MCF 10A (cell line): ENCODE data around the gene APBA2. TPM values are rescaled to one million over a fixed set of nuclear protein-coding genes. Genes with fewer than 3 reads are reported as not detected.

Experiments
- BruUV-seq: library from RNA; stranded (reverse); fragments of 400-500 nt; replicated peaks from 2 replicates; lab custom pipeline; 2021; lab: Mats Ljungman, UMichigan
- CTCF ChIA-PET: fragments of 300-600 bp; sonication (Branson Sonifier 250); formaldehyde crosslinking; extraction: SDS; loops from one replicate; lab custom pipeline; 2021; ENCODE audit warnings: antibody characterized with exemption, inconsistent platforms; lab: Yijun Ruan, JAX
- POLR2A ChIA-PET: fragments of 300-600, 350-650 bp; sonication (Branson Sonifier 250); formaldehyde crosslinking; extraction: SDS; loops from one replicate; lab custom pipeline; 2020; ENCODE audit warnings: antibody characterized with exemption, inconsistent platforms; lab: Yijun Ruan, JAX
- DNase-seq: peaks from one replicate; pipeline ENCODE4 v3.0.0-alpha.2; 2018; ENCODE audit not compliant: unreplicated experiment
- H3K27ac Mint-ChIP-seq: one replicate; pipeline ENCODE4 v1.8.0; 2022; ENCODE audit warnings: mild to moderate bottlenecking, low read depth, mixed read lengths; ENCODE audit not compliant: unreplicated experiment
- H3K27me3 Mint-ChIP-seq: one replicate; pipeline ENCODE4 v1.8.0; 2022; ENCODE audit warnings: mixed read lengths; ENCODE audit not compliant: insufficient read depth, unreplicated experiment
- H3K36me3 Mint-ChIP-seq: one replicate; pipeline ENCODE4 v1.8.0; 2022; ENCODE audit warnings: mild to moderate bottlenecking, moderate library complexity, mixed read lengths; ENCODE audit not compliant: insufficient read depth, unreplicated experiment
- H3K4me1 Mint-ChIP-seq: one replicate; pipeline ENCODE4 v1.8.0; 2022; ENCODE audit warnings: mixed read lengths; ENCODE audit not compliant: insufficient read depth, unreplicated experiment
- H3K4me3 Mint-ChIP-seq: one replicate; pipeline ENCODE4 v1.8.0; 2022; ENCODE audit warnings: mild to moderate bottlenecking, moderate library complexity, mixed read lengths; ENCODE audit not compliant: unreplicated experiment
- H3K9me3 Mint-ChIP-seq: one replicate; pipeline ENCODE4 v1.8.0; 2022; ENCODE audit warnings: mixed read lengths; ENCODE audit not compliant: unreplicated experiment
- intact Hi-C: fragments of 100-400 bp; cut with micrococcal nuclease; formaldehyde crosslinking; loops from 2 replicates; pipeline ENCODE4 v1.14.1; 2022
- total RNA-seq: library from RNA; stranded (reverse); gene quantifications from 2 replicates; pipeline ENCODE4 v1.2.3, GENCODE V29; 2022
- TF ChIP-seq, protein P1 (sequence below): fragments of 200-600 bp; IDR thresholded peaks from one replicate; pipeline ENCODE4 v1.8.0; 2022; ENCODE audit warnings: antibody characterized with exemption, mild to moderate bottlenecking; ENCODE audit not compliant: unreplicated experiment

The APBA2 gene
- total RNA-seq, 1 experiment from 2014 or later, result not detected

DNA sequence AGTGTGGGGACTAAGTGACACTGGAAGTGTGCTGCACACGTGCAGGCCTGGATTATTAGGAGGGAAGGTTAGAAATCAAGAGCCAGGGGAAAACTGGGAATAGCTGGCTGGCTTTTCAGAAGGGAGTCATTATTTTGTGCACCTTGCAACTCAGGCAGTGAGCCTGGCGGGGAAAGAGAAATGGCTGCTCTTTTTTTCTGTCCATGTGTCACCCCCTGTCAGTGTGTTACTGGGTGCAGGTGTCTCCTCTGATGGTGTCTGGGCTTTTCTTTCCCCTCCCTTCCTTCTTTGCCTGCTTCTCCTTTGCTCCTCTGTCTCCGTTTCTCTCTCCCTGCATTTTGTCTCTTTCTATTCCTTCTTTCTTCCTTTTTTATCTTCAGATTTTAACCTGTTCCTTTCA lies 130.7 kb downstream of the APBA2 start:
- POLR2A ChIA-PET, result no interaction called here
- CTCF ChIA-PET, result interaction anchor here (0.6 to 0.7 kb wide), 2 partner anchors 27 to 89 kb away, joined by 3 read pairs; no protein-coding TSS in a partner anchor
- intact Hi-C loops, result no loop called here
- Mint-ChIP-seq H3K9me3 (no peaks in the 10 kb centered on the region), H3K4me3 (no peak overlapping the region), H3K27me3 (no peaks in the 10 kb centered on the region), H3K27ac (no peak overlapping the region), H3K36me3 (no peaks in the 10 kb centered on the region), H3K4me1 (peaks cover 17% of the 10 kb centered on the region)
- BruUV-seq, result no TSS peak
- TF ChIP-seq, protein P1, sequence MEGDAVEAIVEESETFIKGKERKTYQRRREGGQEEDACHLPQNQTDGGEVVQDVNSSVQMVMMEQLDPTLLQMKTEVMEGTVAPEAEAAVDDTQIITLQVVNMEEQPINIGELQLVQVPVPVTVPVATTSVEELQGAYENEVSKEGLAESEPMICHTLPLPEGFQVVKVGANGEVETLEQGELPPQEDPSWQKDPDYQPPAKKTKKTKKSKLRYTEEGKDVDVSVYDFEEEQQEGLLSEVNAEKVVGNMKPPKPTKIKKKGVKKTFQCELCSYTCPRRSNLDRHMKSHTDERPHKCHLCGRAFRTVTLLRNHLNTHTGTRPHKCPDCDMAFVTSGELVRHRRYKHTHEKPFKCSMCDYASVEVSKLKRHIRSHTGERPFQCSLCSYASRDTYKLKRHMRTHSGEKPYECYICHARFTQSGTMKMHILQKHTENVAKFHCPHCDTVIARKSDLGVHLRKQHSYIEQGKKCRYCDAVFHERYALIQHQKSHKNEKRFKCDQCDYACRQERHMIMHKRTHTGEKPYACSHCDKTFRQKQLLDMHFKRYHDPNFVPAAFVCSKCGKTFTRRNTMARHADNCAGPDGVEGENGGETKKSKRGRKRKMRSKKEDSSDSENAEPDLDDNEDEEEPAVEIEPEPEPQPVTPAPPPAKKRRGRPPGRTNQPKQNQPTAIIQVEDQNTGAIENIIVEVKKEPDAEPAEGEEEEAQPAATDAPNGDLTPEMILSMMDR, result no peak
- no peak for DNase-seq

DNA sequence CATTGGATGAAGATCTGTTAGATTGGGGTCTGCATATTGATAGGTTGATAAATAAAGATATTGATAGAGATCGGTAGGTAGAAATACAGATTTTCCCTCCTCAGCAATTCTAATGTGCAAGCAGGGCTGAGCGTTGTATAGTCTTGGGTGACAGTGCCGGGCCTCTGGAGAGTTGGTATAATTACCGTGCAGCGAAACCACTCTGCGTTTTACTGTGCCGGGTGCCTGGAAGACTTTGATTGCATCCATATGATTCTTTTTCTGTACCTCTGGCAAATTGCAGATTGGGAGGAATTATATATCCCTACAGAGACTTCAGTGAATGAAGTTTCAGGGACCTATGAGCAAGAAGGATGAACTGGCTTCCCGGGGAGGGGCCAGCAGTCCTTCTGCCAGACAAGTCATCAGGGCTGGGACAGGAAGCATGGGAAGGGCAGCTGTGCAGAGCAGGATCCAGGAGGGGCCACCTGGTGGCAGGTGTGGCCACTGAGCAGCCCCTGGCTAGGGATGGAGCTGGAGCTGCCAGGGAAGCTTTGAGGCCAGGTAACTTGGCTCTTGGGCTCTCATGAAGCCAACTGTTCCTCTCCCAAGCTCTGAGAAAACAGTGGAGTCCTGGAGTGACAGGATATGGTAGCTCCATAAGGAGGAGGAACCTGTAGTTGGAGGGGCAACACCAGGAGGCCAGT lies 132.5 kb downstream of the APBA2 start:
- TF ChIP-seq, protein P1, result no peak
- no TSS peak for BruUV-seq
- H3K4me3 Mint-ChIP-seq, result no peak overlapping the region
- ChIA-PET POLR2A (no interaction called here), CTCF (interaction anchor here (0.6 kb wide), 1 partner anchor 75 kb away, joined by 3 read pairs; no protein-coding TSS in a partner anchor)
- H3K27ac Mint-ChIP-seq, result no peak overlapping the region
- H3K4me1 Mint-ChIP-seq, result peaks cover 17% of the 10 kb centered on the region
- H3K9me3 Mint-ChIP-seq, result no peaks in the 10 kb centered on the region
- no peaks in the 10 kb centered on the region for H3K27me3 Mint-ChIP-seq
- H3K36me3 Mint-ChIP-seq, result no peaks in the 10 kb centered on the region
- peak; percentile 3 for DNase-seq
- intact Hi-C loops, result no loop called here

DNA sequence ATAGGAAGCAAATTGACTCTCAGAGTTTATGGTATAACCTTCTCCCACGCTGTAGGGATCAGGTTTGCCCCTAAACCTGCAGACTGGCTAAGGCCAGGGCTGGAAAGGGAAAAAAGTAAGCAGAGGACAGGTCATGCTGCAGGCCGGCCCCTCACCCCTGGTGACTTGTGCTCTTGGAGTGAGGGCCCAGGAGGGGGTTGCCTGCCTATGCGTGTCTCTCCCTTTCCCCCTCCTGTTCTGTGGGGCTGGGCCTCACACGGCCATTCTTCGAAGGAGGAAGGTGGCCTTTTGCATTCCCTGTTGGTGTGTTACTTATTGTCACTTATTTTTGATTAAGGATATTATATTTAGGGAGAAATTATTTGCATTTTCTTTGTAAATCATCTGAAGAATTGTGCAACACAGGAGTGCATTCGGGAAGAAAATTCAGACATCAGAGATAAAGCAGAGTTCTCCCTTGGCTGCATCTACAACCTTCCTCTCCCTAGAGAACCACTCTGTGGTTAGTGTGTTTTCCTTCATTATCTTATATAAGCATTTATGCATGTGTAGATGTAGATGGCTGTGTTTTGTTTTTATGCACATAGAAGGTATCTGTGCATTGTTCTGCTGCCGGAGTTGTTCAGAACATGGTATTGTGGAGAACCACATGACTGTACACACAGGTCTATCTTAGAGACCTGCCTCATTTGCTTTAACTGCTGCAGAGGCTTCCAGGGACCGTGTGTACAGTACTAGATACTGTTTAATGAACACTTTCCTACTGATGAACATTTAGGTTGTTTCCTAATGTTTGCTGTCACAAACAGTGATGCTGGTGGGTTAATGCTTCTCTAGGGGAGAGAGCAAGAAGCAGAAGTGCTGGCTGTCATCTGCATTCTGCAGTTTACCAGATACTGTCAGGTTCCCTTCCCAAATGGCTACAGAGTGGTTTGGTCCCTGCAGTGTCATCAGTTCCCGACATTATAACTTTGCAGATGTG lies 133.5 kb downstream of the APBA2 start:
- Mint-ChIP-seq H3K4me1 (peaks cover 9% of the 10 kb centered on the region), H3K9me3 (no peaks in the 10 kb centered on the region), H3K4me3 (no peak overlapping the region), H3K27me3 (no peaks in the 10 kb centered on the region), H3K36me3 (no peaks in the 10 kb centered on the region), H3K27ac (no peak overlapping the region)
- TF ChIP-seq, protein P1, result no peak
- BruUV-seq, result no TSS peak
- POLR2A ChIA-PET, result no interaction called here
- DNase-seq, result no peak
- CTCF ChIA-PET, result interaction anchor here (0.6 kb wide), 1 partner anchor 74 kb away, joined by 3 read pairs; no protein-coding TSS in a partner anchor
- intact Hi-C loops, result no loop called here

DNA sequence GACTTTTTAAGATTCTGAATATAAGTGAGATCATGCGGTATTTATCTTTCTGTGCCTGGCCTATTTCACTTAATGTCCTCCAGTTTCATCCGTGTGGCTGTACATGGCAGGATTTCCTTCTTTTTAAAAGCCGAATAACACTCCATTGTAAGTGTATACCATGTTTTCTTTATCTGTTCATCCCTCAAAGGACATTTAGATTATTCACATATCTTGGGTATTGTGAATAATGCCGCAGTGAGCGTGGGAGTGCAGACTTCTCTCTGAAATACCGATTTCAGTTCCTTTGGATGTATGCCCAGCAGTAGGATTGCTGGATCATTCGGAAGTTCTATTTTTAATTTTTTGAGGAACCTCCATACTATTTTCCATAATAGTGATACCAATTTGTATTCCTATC lies 136.1 kb downstream of the APBA2 start:
- Mint-ChIP-seq H3K27ac (no peak overlapping the region), H3K36me3 (no peaks in the 10 kb centered on the region), H3K9me3 (no peaks in the 10 kb centered on the region), H3K27me3 (no peaks in the 10 kb centered on the region), H3K4me3 (no peak overlapping the region), H3K4me1 (no peaks in the 10 kb centered on the region)
- intact Hi-C loops, result no loop called here
- TF ChIP-seq, protein P1, result no peak
- POLR2A ChIA-PET, result no interaction called here
- BruUV-seq, result no TSS peak
- DNase-seq, result no peak
- CTCF ChIA-PET, result no interaction called here
